ENCODE measurements around the gene TTC33.
"Not testable (repeated sequence)": the region's sequence is repeated elsewhere in the genome, so short reads cannot be mapped to it uniquely, and the experiment has no call there.

The TTC33 gene

DNA sequence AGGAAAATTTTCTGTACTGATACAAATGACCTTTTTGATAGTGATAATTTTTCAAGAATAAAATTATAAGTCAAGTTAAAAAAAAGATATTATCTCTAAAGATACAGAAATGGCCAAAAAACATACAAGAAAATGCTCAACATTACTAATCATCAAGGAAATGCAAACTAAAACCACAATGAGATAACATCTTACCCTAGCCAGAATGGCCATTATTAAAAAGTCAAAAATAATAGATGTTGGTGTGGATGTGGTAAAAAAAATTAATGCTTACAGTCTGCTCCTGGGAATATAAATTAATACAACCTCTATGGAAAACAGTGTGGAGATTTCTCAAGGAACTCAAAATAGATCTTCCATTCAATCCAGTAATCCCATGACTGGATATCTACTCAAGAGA lies 99.0 kb downstream of the TTC33 start:
- no peak overlapping the region for H3K4me3 ChIP-seq (ENCODE audit: low read depth, low read length)
- TF ChIP-seq CTCF (IDR thresholded peaks at IDR 0.05; ENCODE audit: borderline replicate concordance, insufficient read depth, low read depth, low read length), result no peak

GRCh38 chr5:40656091-40656490 lies 99.7 kb downstream of the TTC33 start:
- H3K4me3 ChIP-seq (ENCODE audit: low read depth, low read length), result not testable (repeated sequence)

DNA sequence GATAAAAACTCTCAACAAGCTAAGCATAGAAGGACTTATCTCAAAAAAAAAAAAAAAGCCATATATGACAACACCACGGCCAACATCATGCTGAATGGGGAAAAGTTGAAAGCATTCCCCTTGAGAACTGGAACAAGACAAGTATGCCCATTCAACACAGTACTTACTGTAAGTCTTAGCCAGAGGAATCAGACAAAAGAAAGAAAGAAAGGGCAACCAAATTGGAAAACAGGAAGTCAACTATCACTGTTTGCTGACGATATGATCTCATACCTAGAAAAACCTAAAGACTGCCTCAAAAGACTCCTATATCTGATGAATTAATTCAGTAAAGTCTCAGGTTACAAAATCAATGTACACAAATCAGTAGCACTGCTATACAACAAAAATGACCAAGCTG lies 100.6 kb downstream of the TTC33 start:
- TF ChIP-seq CTCF (IDR thresholded peaks at IDR 0.05; ENCODE audit: borderline replicate concordance, insufficient read depth, low read depth, low read length), result no peak
- H3K4me3 ChIP-seq (ENCODE audit: low read depth, low read length), result no peak overlapping the region

DNA sequence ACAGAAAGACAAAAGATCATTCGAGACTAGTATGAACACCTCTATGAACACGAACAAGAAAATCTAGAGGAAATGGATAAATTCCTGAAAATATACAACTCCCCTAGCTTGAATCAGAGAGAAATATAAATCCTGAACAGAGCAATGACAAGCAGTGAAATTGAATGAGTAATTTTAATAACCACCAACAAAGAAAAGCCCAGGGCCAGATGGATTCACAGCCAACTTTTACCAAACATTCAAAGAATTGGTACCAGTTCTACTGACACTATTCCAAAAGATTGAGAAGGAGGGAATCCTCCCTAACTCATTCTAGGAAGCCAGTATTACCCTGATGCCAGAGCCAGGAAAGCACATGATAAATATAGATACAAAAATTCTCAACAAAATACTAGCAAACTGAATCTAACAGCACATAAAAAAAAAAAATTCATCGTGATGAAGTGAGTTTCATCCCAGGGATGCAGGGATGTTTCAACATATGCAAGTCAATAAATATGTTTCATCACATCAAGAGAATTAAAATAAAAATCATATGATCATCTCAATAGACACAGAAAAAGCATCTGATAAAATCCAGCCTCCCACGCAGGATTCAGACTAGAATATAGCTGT lies 101.3 kb downstream of the TTC33 start:
- TF ChIP-seq CTCF (IDR thresholded peaks at IDR 0.05; ENCODE audit: borderline replicate concordance, insufficient read depth, low read depth, low read length), result no peak
- H3K4me3 ChIP-seq (ENCODE audit: low read depth, low read length), result no peak overlapping the region

DNA sequence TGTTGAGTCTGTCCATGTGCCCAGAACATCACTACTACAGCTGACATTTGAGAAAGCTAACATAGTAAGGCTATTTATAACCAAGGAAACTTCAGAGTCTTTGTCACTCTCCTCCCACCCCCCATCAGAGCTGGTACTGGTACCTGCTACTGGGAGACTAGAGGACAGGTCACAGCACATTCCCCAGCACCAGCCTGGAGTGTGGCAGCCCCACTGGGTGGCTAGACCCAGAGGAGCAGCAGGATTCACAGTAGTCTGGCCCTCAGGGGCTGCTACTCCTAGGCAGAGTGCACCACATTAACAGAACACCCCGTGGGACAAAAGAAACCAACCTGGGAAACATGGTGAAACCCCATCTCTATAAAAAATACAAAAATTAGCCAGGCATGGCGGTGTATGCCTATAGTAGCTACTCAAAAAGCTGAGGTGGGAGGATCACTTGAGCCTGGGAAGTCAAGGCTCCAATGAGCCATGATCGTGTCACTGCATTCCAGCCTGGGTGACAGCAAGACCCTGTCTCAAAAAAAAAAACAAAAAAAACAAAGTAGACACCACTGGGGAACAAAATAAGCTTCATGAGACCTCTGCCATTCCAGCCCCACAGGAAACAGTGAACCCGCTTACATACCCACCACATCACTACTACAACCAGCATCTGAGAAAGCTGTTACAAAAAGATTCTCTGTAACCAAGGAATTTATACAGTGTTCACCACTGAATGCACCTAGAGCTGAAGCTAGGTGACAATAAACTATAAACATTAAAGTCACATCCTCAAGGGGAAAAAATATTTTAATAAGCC lies 102.3 kb downstream of the TTC33 start:
- no peak for TF ChIP-seq CTCF (IDR thresholded peaks at IDR 0.05; ENCODE audit: borderline replicate concordance, insufficient read depth, low read depth, low read length)
- no peak overlapping the region for H3K4me3 ChIP-seq (ENCODE audit: low read depth, low read length)

- no peak overlapping the region for H3K4me3 ChIP-seq (ENCODE audit: low read depth, low read length)
- TF ChIP-seq CTCF (IDR thresholded peaks at IDR 0.05; ENCODE audit: borderline replicate concordance, insufficient read depth, low read depth, low read length), result no peak
Measured at GRCh38 chr5:40652441-40653220, 103.1 kb downstream of the TTC33 start.

- no peak for TF ChIP-seq CTCF (IDR thresholded peaks at IDR 0.05; ENCODE audit: borderline replicate concordance, insufficient read depth, low read depth, low read length)
- no peak overlapping the region for H3K4me3 ChIP-seq (ENCODE audit: low read depth, low read length)
Measured at GRCh38 chr5:40651201-40651600, 104.6 kb downstream of the TTC33 start.
